ENCODE data around the gene FUT3.

GRCh38 chr19:5865772-5866171, 14.5 kb upstream of the FUT3 start:
- TF ChIP-seq, protein P1, sequence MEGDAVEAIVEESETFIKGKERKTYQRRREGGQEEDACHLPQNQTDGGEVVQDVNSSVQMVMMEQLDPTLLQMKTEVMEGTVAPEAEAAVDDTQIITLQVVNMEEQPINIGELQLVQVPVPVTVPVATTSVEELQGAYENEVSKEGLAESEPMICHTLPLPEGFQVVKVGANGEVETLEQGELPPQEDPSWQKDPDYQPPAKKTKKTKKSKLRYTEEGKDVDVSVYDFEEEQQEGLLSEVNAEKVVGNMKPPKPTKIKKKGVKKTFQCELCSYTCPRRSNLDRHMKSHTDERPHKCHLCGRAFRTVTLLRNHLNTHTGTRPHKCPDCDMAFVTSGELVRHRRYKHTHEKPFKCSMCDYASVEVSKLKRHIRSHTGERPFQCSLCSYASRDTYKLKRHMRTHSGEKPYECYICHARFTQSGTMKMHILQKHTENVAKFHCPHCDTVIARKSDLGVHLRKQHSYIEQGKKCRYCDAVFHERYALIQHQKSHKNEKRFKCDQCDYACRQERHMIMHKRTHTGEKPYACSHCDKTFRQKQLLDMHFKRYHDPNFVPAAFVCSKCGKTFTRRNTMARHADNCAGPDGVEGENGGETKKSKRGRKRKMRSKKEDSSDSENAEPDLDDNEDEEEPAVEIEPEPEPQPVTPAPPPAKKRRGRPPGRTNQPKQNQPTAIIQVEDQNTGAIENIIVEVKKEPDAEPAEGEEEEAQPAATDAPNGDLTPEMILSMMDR (IDR thresholded peaks at IDR 0.05; ENCODE audit: low read depth, low read length, missing input control), result no peak
- no peak for TF ChIP-seq ZBTB33 (IDR thresholded peaks at IDR 0.05)
- TF ChIP-seq, protein P2, sequence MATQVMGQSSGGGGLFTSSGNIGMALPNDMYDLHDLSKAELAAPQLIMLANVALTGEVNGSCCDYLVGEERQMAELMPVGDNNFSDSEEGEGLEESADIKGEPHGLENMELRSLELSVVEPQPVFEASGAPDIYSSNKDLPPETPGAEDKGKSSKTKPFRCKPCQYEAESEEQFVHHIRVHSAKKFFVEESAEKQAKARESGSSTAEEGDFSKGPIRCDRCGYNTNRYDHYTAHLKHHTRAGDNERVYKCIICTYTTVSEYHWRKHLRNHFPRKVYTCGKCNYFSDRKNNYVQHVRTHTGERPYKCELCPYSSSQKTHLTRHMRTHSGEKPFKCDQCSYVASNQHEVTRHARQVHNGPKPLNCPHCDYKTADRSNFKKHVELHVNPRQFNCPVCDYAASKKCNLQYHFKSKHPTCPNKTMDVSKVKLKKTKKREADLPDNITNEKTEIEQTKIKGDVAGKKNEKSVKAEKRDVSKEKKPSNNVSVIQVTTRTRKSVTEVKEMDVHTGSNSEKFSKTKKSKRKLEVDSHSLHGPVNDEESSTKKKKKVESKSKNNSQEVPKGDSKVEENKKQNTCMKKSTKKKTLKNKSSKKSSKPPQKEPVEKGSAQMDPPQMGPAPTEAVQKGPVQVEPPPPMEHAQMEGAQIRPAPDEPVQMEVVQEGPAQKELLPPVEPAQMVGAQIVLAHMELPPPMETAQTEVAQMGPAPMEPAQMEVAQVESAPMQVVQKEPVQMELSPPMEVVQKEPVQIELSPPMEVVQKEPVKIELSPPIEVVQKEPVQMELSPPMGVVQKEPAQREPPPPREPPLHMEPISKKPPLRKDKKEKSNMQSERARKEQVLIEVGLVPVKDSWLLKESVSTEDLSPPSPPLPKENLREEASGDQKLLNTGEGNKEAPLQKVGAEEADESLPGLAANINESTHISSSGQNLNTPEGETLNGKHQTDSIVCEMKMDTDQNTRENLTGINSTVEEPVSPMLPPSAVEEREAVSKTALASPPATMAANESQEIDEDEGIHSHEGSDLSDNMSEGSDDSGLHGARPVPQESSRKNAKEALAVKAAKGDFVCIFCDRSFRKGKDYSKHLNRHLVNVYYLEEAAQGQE (IDR thresholded peaks at IDR 0.05), result no peak
- no peak for TF ChIP-seq JUND (IDR thresholded peaks at IDR 0.05)
